Ectodermal cell (in vitro differentiated cells): ENCODE measurements around the gene KLK3.

ENCODE experiments used
- H3K27ac ChIP-seq: 2 replicates; pipeline ENCODE4 v1.7.0; 2013; ENCODE audit warnings: mild to moderate bottlenecking, low read depth, low read length; ENCODE audit not compliant: insufficient read depth, poor library complexity, severe bottlenecking
- H3K27me3 ChIP-seq: 2 replicates; pipeline ENCODE4 v1.7.0; 2013; ENCODE audit warnings: mild to moderate bottlenecking, low read length; ENCODE audit not compliant: insufficient read depth, control insufficient read depth, poor library complexity, severe bottlenecking
- H3K36me3 ChIP-seq: one replicate; pipeline ENCODE4 v1.7.0; 2013; ENCODE audit warnings: low read length; ENCODE audit not compliant: control insufficient read depth, insufficient read depth
- H3K4me1 ChIP-seq: one replicate; pipeline ENCODE4 v1.7.0; 2013; ENCODE audit warnings: low read length; ENCODE audit not compliant: control insufficient read depth, insufficient read depth
- H3K4me3 ChIP-seq: 2 replicates; pipeline ENCODE4 v1.7.0; 2013; ENCODE audit warnings: low read depth, low read length, control low read depth; ENCODE audit not compliant: insufficient read depth
- H3K9me3 ChIP-seq: 2 replicates; pipeline ENCODE4 v1.7.0; 2013; ENCODE audit warnings: mild to moderate bottlenecking, low read length, moderate library complexity; ENCODE audit not compliant: control insufficient read depth
- WGBS, 2 experiments: methylation state at CpG; one replicate each; pipeline ENCODE4 v1.1.7; 2013; ENCODE audit warnings: missing lambda C conversion rate in 2 of 2; 5-methylcytosine and 5-hydroxymethylcytosine counted together

Gene KLK3

GRCh38 chr19:50830266-50831025 is 24.3 kb upstream of the KLK3 start:
- Histone ChIP-seq H3K4me1 (no peaks in the 10 kb centered on the region), H3K36me3 (no peaks in the 10 kb centered on the region), H3K9me3 (no peaks in the 10 kb centered on the region), H3K27me3 (peaks cover 16% of the 10 kb centered on the region), H3K4me3 (no peak overlapping the region), H3K27ac (no peak overlapping the region)
- 72 to 74% methylated on average over 17 of the region's 17 CpGs for WGBS, 2 experiments

GRCh38 chr19:50831026-50831396 is 23.7 kb upstream of the KLK3 start:
- Histone ChIP-seq H3K4me1 (no peaks in the 10 kb centered on the region), H3K4me3 (no peak overlapping the region), H3K36me3 (no peaks in the 10 kb centered on the region), H3K27me3 (peaks cover 21% of the 10 kb centered on the region), H3K9me3 (no peaks in the 10 kb centered on the region), H3K27ac (no peak overlapping the region)
- 78 to 80% methylated on average over 7 of the region's 7 CpGs for WGBS, 2 experiments

- H3K9me3 ChIP-seq = no peaks in the 10 kb centered on the region
- no peaks in the 10 kb centered on the region for H3K36me3 ChIP-seq
- no peak overlapping the region for H3K27ac ChIP-seq
- no peak overlapping the region for H3K4me3 ChIP-seq
- WGBS, 2 experiments = 89 to 90% methylated on average over 8 of the region's 8 CpGs
- H3K27me3 ChIP-seq = peaks cover 35% of the 10 kb centered on the region
- H3K4me1 ChIP-seq = no peaks in the 10 kb centered on the region
Measured at GRCh38 chr19:50832666-50833065, 22.0 kb upstream of the KLK3 start.

- Histone ChIP-seq H3K27me3 (peaks cover 35% of the 10 kb centered on the region), H3K4me3 (no peak within 1 kb of the TSS), H3K36me3 (no peaks in the 10 kb centered on the region), H3K9me3 (no peaks in the 10 kb centered on the region), H3K4me1 (no peaks in the 10 kb centered on the region), H3K27ac (no peak within 1 kb of the TSS)
- 81 to 83% methylated on average over 8 of the region's 8 CpGs for whole genome bisulfite sequencing, 2 experiments
Measured at GRCh38 chr19:50833117-50833801, 21.5 kb upstream of the KLK3 start, which contains the start of gene KLK15. Gene KLK15 (minus strand): TSS chr19:50833574. CDS start chr19:50831492, 2,082 bp downstream.

GRCh38 chr19:50833802-50834167 is 20.9 kb upstream of the KLK3 start:
- no peak overlapping the region for H3K4me3 ChIP-seq
- H3K4me1 ChIP-seq = no peaks in the 10 kb centered on the region
- H3K27ac ChIP-seq = no peak overlapping the region
- no peaks in the 10 kb centered on the region for H3K36me3 ChIP-seq
- WGBS, 2 experiments = 90% methylated on average over 6 of the region's 6 CpGs
- H3K27me3 ChIP-seq = peaks cover 35% of the 10 kb centered on the region
- no peaks in the 10 kb centered on the region for H3K9me3 ChIP-seq

GRCh38 chr19:50835103-50835784 is 19.5 kb upstream of the KLK3 start:
- Histone ChIP-seq H3K4me3 (peak overlapping the region; percentile 44), H3K27ac (no peak overlapping the region), H3K9me3 (no peaks in the 10 kb centered on the region), H3K4me1 (no peaks in the 10 kb centered on the region), H3K27me3 (peaks cover 42% of the 10 kb centered on the region), H3K36me3 (no peaks in the 10 kb centered on the region)
- WGBS, 2 experiments = 43 to 47% methylated on average over 13 of the region's 13 CpGs

- Histone ChIP-seq H3K36me3 (no peaks in the 10 kb centered on the region), H3K27ac (no peak overlapping the region), H3K4me1 (no peaks in the 10 kb centered on the region), H3K4me3 (peak overlapping the region; percentile 44), H3K27me3 (peaks cover 48% of the 10 kb centered on the region), H3K9me3 (no peaks in the 10 kb centered on the region)
- WGBS, 2 experiments = 9 to 10% methylated on average over 67 of the region's 67 CpGs
Measured at GRCh38 chr19:50835785-50836542, 18.8 kb upstream of the KLK3 start.

GRCh38 chr19:50836543-50837195 is 18.0 kb upstream of the KLK3 start:
- H3K4me3 ChIP-seq = peak overlapping the region; percentile 44
- no peaks in the 10 kb centered on the region for H3K4me1 ChIP-seq
- peaks cover 51% of the 10 kb centered on the region for H3K27me3 ChIP-seq
- no peak overlapping the region for H3K27ac ChIP-seq
- 71% methylated on average over 19 of the region's 19 CpGs for WGBS, 2 experiments
- no peaks in the 10 kb centered on the region for H3K36me3 ChIP-seq
- no peaks in the 10 kb centered on the region for H3K9me3 ChIP-seq

GRCh38 chr19:50837300-50837699 is 17.4 kb upstream of the KLK3 start:
- no peaks in the 10 kb centered on the region for H3K4me1 ChIP-seq
- 89 to 92% methylated on average over 10 of the region's 10 CpGs for WGBS, 2 experiments
- no peak overlapping the region for H3K27ac ChIP-seq
- no peaks in the 10 kb centered on the region for H3K36me3 ChIP-seq
- H3K27me3 ChIP-seq = peaks cover 55% of the 10 kb centered on the region
- no peaks in the 10 kb centered on the region for H3K9me3 ChIP-seq
- no peak overlapping the region for H3K4me3 ChIP-seq
